Stomach (tissue), 4 donors: ENCODE data around the gene ROBO1.

Experiments used
- CTCF ChIP-seq, 7 experiments: fragments of 450-650 bp in 4 of 7; fragments of 200-600 bp in 3 of 7; sonication (generic) in 3 of 7; IDR thresholded peaks; one replicate each; pipeline ENCODE4 v1.5.1; 2016 to 2019; ENCODE audit warnings: antibody characterized with exemption in 7 of 7, control low read depth in 2 of 7, mild to moderate bottlenecking in 1 of 7
- EP300 ChIP-seq: sonication (generic); formaldehyde crosslinking; IDR thresholded peaks from one replicate; pipeline ENCODE4 v1.6.1; 2017; ENCODE audit warnings: antibody characterized with exemption
- POLR2A ChIP-seq, 4 donors: fragments of 450-650 bp; IDR thresholded peaks; one replicate each; pipeline ENCODE4 v1.6.1; 2016; ENCODE audit warnings: antibody characterized with exemption in 4 of 4, control low read depth in 2 of 4, mild to moderate bottlenecking in 1 of 4, moderate library complexity in 1 of 4
- POLR2AphosphoS5 ChIP-seq, 3 donors: sonication (generic); formaldehyde crosslinking; IDR thresholded peaks; one replicate each; pipeline ENCODE4 v1.6.1; 2016; ENCODE audit warnings: antibody characterized with exemption in 3 of 3

GRCh38 chr3:79081335-79081734 is 686.5 kb downstream of the ROBO1 start:
- TF ChIP-seq CTCF (IDR thresholded peaks at IDR 0.05) (no peak), POLR2AphosphoS5 (IDR thresholded peaks at IDR 0.05) (no peak), POLR2A (IDR thresholded peaks at IDR 0.05) (no peak), EP300 (no peak)
